IgD-negative memory B cell (primary cell): ENCODE data around the gene SLC39A6. TPM values are rescaled to one million over a fixed set of nuclear protein-coding genes. Genes with fewer than 3 reads are reported as not detected.
A peak's percentile ranks its signal among the peaks of the same experiment; 100 is the strongest.
"Not testable (repeated sequence)": the region's sequence is repeated elsewhere in the genome, so short reads cannot be mapped to it uniquely, and the experiment has no call there.

Experiments
- H3K27ac Mint-ChIP-seq, 3 donors: one replicate each; pipeline ENCODE4 v1.8.0; 2020 to 2022; ENCODE audit warnings: mild to moderate bottlenecking in 3 of 3, mixed read lengths in 3 of 3, moderate library complexity in 1 of 3
- H3K27me3 Mint-ChIP-seq: one replicate; pipeline ENCODE4 v1.8.0; 2021; ENCODE audit warnings: mixed read lengths
- H3K36me3 Mint-ChIP-seq: one replicate; pipeline ENCODE4 v1.8.0; 2020; ENCODE audit warnings: mild to moderate bottlenecking, mixed read lengths
- H3K4me1 Mint-ChIP-seq, 3 donors: one replicate each; pipeline ENCODE4 v1.8.0; 2020 to 2022; ENCODE audit warnings: mixed read lengths in 3 of 3, mild to moderate bottlenecking in 1 of 3
- H3K4me3 Mint-ChIP-seq, 4 donors: one replicate each; pipeline ENCODE4 v1.8.0; 2020 to 2022; ENCODE audit warnings: mild to moderate bottlenecking in 4 of 4, mixed read lengths in 4 of 4, moderate library complexity in 3 of 4
- H3K9me3 Mint-ChIP-seq, 3 donors: one replicate each; pipeline ENCODE4 v1.8.0; 2020 to 2021; ENCODE audit warnings: mixed read lengths in 3 of 3, mild to moderate bottlenecking in 1 of 3
- polyA plus RNA-seq: library from polyadenylated mRNA; unstranded; fragments of 300-500 nt; fragmentation: Illumina TruSeq; gene quantifications from one replicate; pipeline ENCODE4 v1.2.3, GENCODE V29; 2021

Gene SLC39A6
- polyA plus RNA-seq, 1 donor from 2014 or later = 24.3 TPM

- Mint-ChIP-seq H3K36me3 (no peaks in the 10 kb centered on the region), H3K4me1 (peaks cover 0 to 6% (median 4%) of the 10 kb centered on the region in 3 donors), H3K4me3 (no peak overlapping the region), H3K27me3 (no peaks in the 10 kb centered on the region), H3K9me3 (no peaks in the 10 kb centered on the region), H3K27ac (no peak overlapping the region)
These were observed 33.1 kb downstream of the SLC39A6 start for GRCh38 chr18:36095936-36096519.

- no peak overlapping the region for H3K4me3 Mint-ChIP-seq
- H3K27ac Mint-ChIP-seq = no peak overlapping the region
- H3K36me3 Mint-ChIP-seq = no peaks in the 10 kb centered on the region
- H3K9me3 Mint-ChIP-seq = no peaks in the 10 kb centered on the region
- no peaks in the 10 kb centered on the region for H3K27me3 Mint-ChIP-seq
- H3K4me1 Mint-ChIP-seq = peaks cover 0 to 6% (median 4%) of the 10 kb centered on the region in 3 donors
These were observed 34.7 kb downstream of the SLC39A6 start for GRCh38 chr18:36094431-36094830.

- H3K27ac Mint-ChIP-seq, H3K36me3 Mint-ChIP-seq, H3K27me3 Mint-ChIP-seq, H3K4me1 Mint-ChIP-seq, H3K9me3 Mint-ChIP-seq, H3K4me3 Mint-ChIP-seq: not testable (repeated sequence)
These were observed 37.0 kb downstream of the SLC39A6 start for GRCh38 chr18:36092116-36092515.

GRCh38 chr18:36089001-36089400 is 40.1 kb downstream of the SLC39A6 start:
- Mint-ChIP-seq H3K4me1 (peaks cover 7 to 13% (median 8%) of the 10 kb centered on the region in 3 donors), H3K9me3 (no peaks in the 10 kb centered on the region), H3K4me3 (peak overlapping the region in 1 of 4 donors; percentile 31), H3K27ac (no peak overlapping the region), H3K36me3 (no peaks in the 10 kb centered on the region), H3K27me3 (no peaks in the 10 kb centered on the region)

- H3K9me3 Mint-ChIP-seq = peaks cover 0 to 2% (median 0%) of the 10 kb centered on the region in 3 donors
- H3K4me1 Mint-ChIP-seq = peaks cover 12 to 16% (median 14%) of the 10 kb centered on the region in 3 donors
- H3K27ac Mint-ChIP-seq = no peak overlapping the region
- H3K36me3 Mint-ChIP-seq = no peaks in the 10 kb centered on the region
- H3K4me3 Mint-ChIP-seq = no peak overlapping the region
- H3K27me3 Mint-ChIP-seq = peaks cover 3% of the 10 kb centered on the region
These were observed 40.9 kb downstream of the SLC39A6 start for GRCh38 chr18:36088256-36088655.

GRCh38 chr18:36086186-36086585 is 43.0 kb downstream of the SLC39A6 start:
- H3K4me3 Mint-ChIP-seq = no peak overlapping the region
- peaks cover 19 to 20% (median 20%) of the 10 kb centered on the region in 3 donors for H3K4me1 Mint-ChIP-seq
- peaks cover 0 to 2% (median 2%) of the 10 kb centered on the region in 3 donors for H3K9me3 Mint-ChIP-seq
- no peak overlapping the region for H3K27ac Mint-ChIP-seq
- peaks cover 5% of the 10 kb centered on the region for H3K27me3 Mint-ChIP-seq
- H3K36me3 Mint-ChIP-seq = no peaks in the 10 kb centered on the region

GRCh38 chr18:36085195-36085594 is 43.9 kb downstream of the SLC39A6 start:
- Mint-ChIP-seq H3K4me1 (peaks cover 19 to 20% (median 20%) of the 10 kb centered on the region in 3 donors), H3K9me3 (peaks cover 0 to 12% (median 6%) of the 10 kb centered on the region in 3 donors), H3K36me3 (no peaks in the 10 kb centered on the region), H3K27me3 (peaks cover 5% of the 10 kb centered on the region), H3K4me3 (no peak overlapping the region), H3K27ac (no peak overlapping the region)

GRCh38 chr18:36083729-36084128 is 45.4 kb downstream of the SLC39A6 start:
- Mint-ChIP-seq H3K4me1 (peaks cover 19 to 20% (median 20%) of the 10 kb centered on the region in 3 donors), H3K9me3 (peaks cover 0 to 12% (median 6%) of the 10 kb centered on the region in 3 donors), H3K36me3 (no peaks in the 10 kb centered on the region), H3K27ac (no peak overlapping the region), H3K27me3 (peaks cover 5% of the 10 kb centered on the region), H3K4me3 (peak overlapping the region in 1 of 4 donors; percentile 6)

- Mint-ChIP-seq H3K9me3 (peaks cover 0 to 12% (median 6%) of the 10 kb centered on the region in 3 donors), H3K4me1 (peaks cover 11 to 19% (median 12%) of the 10 kb centered on the region in 3 donors)
- H3K4me3 Mint-ChIP-seq, H3K36me3 Mint-ChIP-seq, H3K27ac Mint-ChIP-seq, H3K27me3 Mint-ChIP-seq: not testable (repeated sequence)
These were observed 48.0 kb downstream of the SLC39A6 start for GRCh38 chr18:36081118-36081517.

- H3K9me3 Mint-ChIP-seq = peaks cover 0 to 12% (median 5%) of the 10 kb centered on the region in 3 donors
- H3K4me3 Mint-ChIP-seq = no peak overlapping the region
- peaks cover 8% of the 10 kb centered on the region for H3K27me3 Mint-ChIP-seq
- peaks cover 11 to 17% (median 11%) of the 10 kb centered on the region in 3 donors for H3K4me1 Mint-ChIP-seq
- H3K36me3 Mint-ChIP-seq = no peaks in the 10 kb centered on the region
- H3K27ac Mint-ChIP-seq = no peak overlapping the region
These were observed 50.2 kb downstream of the SLC39A6 start for GRCh38 chr18:36078751-36079529.

GRCh38 chr18:36077764-36078163 is 51.4 kb downstream of the SLC39A6 start:
- H3K27me3 Mint-ChIP-seq, H3K4me3 Mint-ChIP-seq, H3K36me3 Mint-ChIP-seq, H3K27ac Mint-ChIP-seq: not testable (repeated sequence)
- H3K4me1 Mint-ChIP-seq = peaks cover 1 to 11% (median 4%) of the 10 kb centered on the region in 3 donors
- H3K9me3 Mint-ChIP-seq = peaks cover 0 to 12% (median 4%) of the 10 kb centered on the region in 3 donors

- H3K27me3 Mint-ChIP-seq = peaks cover 8% of the 10 kb centered on the region
- no peak overlapping the region for H3K27ac Mint-ChIP-seq
- H3K36me3 Mint-ChIP-seq = no peaks in the 10 kb centered on the region
- peaks cover 0 to 4% (median 0%) of the 10 kb centered on the region in 3 donors for H3K4me1 Mint-ChIP-seq
- peaks cover 0 to 8% (median 2%) of the 10 kb centered on the region in 3 donors for H3K9me3 Mint-ChIP-seq
- no peak overlapping the region for H3K4me3 Mint-ChIP-seq
These were observed 53.1 kb downstream of the SLC39A6 start for GRCh38 chr18:36075862-36076587.

GRCh38 chr18:36074435-36074834 is 54.7 kb downstream of the SLC39A6 start:
- Mint-ChIP-seq H3K27ac (no peak overlapping the region), H3K4me3 (no peak overlapping the region), H3K4me1 (peaks cover 0 to 4% (median 0%) of the 10 kb centered on the region in 3 donors), H3K36me3 (no peaks in the 10 kb centered on the region), H3K27me3 (peaks cover 8% of the 10 kb centered on the region), H3K9me3 (no peaks in the 10 kb centered on the region)

GRCh38 chr18:36073676-36074075 is 55.5 kb downstream of the SLC39A6 start:
- Mint-ChIP-seq H3K4me1 (peaks cover 0 to 4% (median 0%) of the 10 kb centered on the region in 3 donors), H3K9me3 (no peaks in the 10 kb centered on the region), H3K4me3 (no peak overlapping the region), H3K27ac (peak overlapping the region in 1 of 3 donors; percentile 69), H3K27me3 (peaks cover 8% of the 10 kb centered on the region), H3K36me3 (no peaks in the 10 kb centered on the region)

- not testable (repeated sequence) for H3K27me3 Mint-ChIP-seq, H3K36me3 Mint-ChIP-seq, H3K27ac Mint-ChIP-seq, H3K4me1 Mint-ChIP-seq, H3K4me3 Mint-ChIP-seq, H3K9me3 Mint-ChIP-seq
These were observed 56.7 kb downstream of the SLC39A6 start for GRCh38 chr18:36072406-36072805.
